K562 (cell line): ENCODE data around the gene VSTM2B. TPM values are rescaled to one million over a fixed set of nuclear protein-coding genes. Genes with fewer than 3 reads are reported as not detected.

Experiments
- ATAC-seq: fragments of 200-7000 bp; cut with Tn5 transposase; 3 replicates; pipeline ENCODE4 v1.9.1; 2020; ENCODE audit warnings: moderate library complexity
- BruUV-seq: library from RNA; stranded (reverse); fragments of 400-500 nt; replicated peaks from 2 replicates; lab custom pipeline; 2021; lab: Mats Ljungman, UMichigan
- CTCF ChIA-PET: fragments of 300-600 bp; formaldehyde crosslinking; extraction: SDS; loops from one replicate; lab custom pipeline; 2021; ENCODE audit warnings: low intra/inter-chr PET ratio; lab: Yijun Ruan, JAX
- POLR2A ChIA-PET: fragments of 300-600, 350-650 bp; sonication (Branson Sonifier 250); formaldehyde crosslinking; extraction: SDS; loops from one replicate; lab custom pipeline; 2021; ENCODE audit warnings: antibody characterized with exemption, inconsistent platforms; lab: Yijun Ruan, JAX
- DNase-seq, 4 experiments: peaks; one replicate each; pipeline versions ENCODE4 v3.0.0 to v3.0.0-alpha.2; 2011 to 2018; ENCODE audit warnings: low spot score in 3 of 4, mixed read lengths in 3 of 4; ENCODE audit errors: extremely low read depth in 1 of 4
- FAIRE-seq: peaks from 2 replicates; lab custom pipeline; 2011; peaks lifted over from hg19 to GRCh38; lab: Jason Lieb, UNC
- H2AFZ ChIP-seq: 2 replicates; pipeline ENCODE4 v1.6.0; 2011; ENCODE audit warnings: low read depth, low read length, control low read depth, inconsistent platforms
- H3K27ac ChIP-seq: fragments of 200-600 bp; 3 replicates; pipeline ENCODE4 v1.8.0; 2011; ENCODE audit warnings: low read depth, mild to moderate bottlenecking, control low read depth, inconsistent platforms, low read length, moderate library complexity, mixed read lengths; ENCODE audit errors: extremely low read depth
- H3K27me3 ChIP-seq, 2 experiments: fragments of 300-600 bp in 1 of 2; 2 replicates in 1 of 2; 3 replicates in 1 of 2; pipeline versions ENCODE4 v1.6.0 to v1.8.0; 2011; ENCODE audit warnings: inconsistent platforms in 2 of 2, low read length in 2 of 2, mild to moderate bottlenecking in 1 of 2, mixed read lengths in 1 of 2, moderate library complexity in 1 of 2; ENCODE audit not compliant: control insufficient read depth in 2 of 2, insufficient read depth in 2 of 2
- H3K36me3 ChIP-seq: fragments of 300-600 bp; 3 replicates; pipeline ENCODE4 v1.8.0; 2011; ENCODE audit warnings: mild to moderate bottlenecking, low read length, inconsistent platforms; ENCODE audit not compliant: control insufficient read depth, insufficient read depth
- H3K4me1 ChIP-seq, 2 experiments: fragments of 200-600 bp in 1 of 2; replicated peaks in 1 of 2; 2 replicates in 1 of 2; 3 replicates in 1 of 2; pipeline versions ENCODE4 v1.5.1 to v1.8.0; 2011; ENCODE audit warnings: inconsistent platforms in 2 of 2, low read length in 2 of 2, mild to moderate bottlenecking in 1 of 2, mixed read lengths in 1 of 2, moderate library complexity in 1 of 2; ENCODE audit not compliant: control insufficient read depth in 2 of 2, insufficient read depth in 2 of 2
- H3K4me2 ChIP-seq: 2 replicates; pipeline ENCODE4 v1.6.1; 2011; ENCODE audit warnings: low read length, control low read depth, inconsistent platforms, mixed read lengths; ENCODE audit not compliant: insufficient read depth
- H3K4me3 ChIP-seq: fragments of 200-600 bp; sonication (generic), shearing (Covaris generic); 2 replicates; pipeline ENCODE4 v1.5.1; 2016; ENCODE audit warnings: control low read depth, inconsistent platforms
- H3K79me2 ChIP-seq: fragments of 200-600 bp; 3 replicates; pipeline ENCODE4 v1.8.0; 2011; ENCODE audit warnings: low read length, inconsistent platforms; ENCODE audit not compliant: control insufficient read depth, insufficient read depth
- H3K9ac ChIP-seq, 2 experiments: 2 replicates each; pipeline versions ENCODE4 v1.6.0 to v1.6.1; 2011; ENCODE audit warnings: low read depth in 2 of 2, low read length in 2 of 2, control low read depth in 1 of 2, inconsistent platforms in 1 of 2, mild to moderate bottlenecking in 1 of 2, mixed read lengths in 1 of 2; ENCODE audit not compliant: insufficient read depth in 1 of 2
- H3K9me1 ChIP-seq: one replicate; pipeline ENCODE4 v1.6.0; 2011; ENCODE audit warnings: inconsistent platforms, mild to moderate bottlenecking, low read length, moderate library complexity; ENCODE audit not compliant: control insufficient read depth, insufficient read depth
- H3K9me3 ChIP-seq: replicated peaks from 2 replicates; pipeline ENCODE4 v1.5.1; 2011; ENCODE audit warnings: low read depth, low read length, inconsistent platforms; ENCODE audit not compliant: control insufficient read depth, insufficient read depth
- H4K20me1 ChIP-seq: replicated peaks from 2 replicates; pipeline ENCODE4 v1.6.1; 2011; ENCODE audit warnings: low read length, inconsistent platforms, mixed read lengths; ENCODE audit not compliant: control insufficient read depth, insufficient read depth
- BCL6 ChIP-seq: fragments of 250-450 bp; sonication (Bioruptor Pico); IDR thresholded peaks from 2 replicates; pipeline ENCODE4 v1.4.0; 2020
- ELF2 ChIP-seq: fragments of 250-450 bp; sonication (Bioruptor Pico); IDR thresholded peaks from 2 replicates; pipeline ENCODE4 v1.5.0; 2021; ENCODE audit warnings: mild to moderate bottlenecking
- ETV5 ChIP-seq: sonication (generic); formaldehyde crosslinking; IDR thresholded peaks from 2 replicates; pipeline ENCODE4 v1.4.0; 2020; ENCODE audit warnings: low read depth, mild to moderate bottlenecking, missing genetic modification reagents
- JUNB ChIP-seq: fragments of 450-650 bp; formaldehyde crosslinking; conservative IDR thresholded peaks from 2 replicates; pipeline ENCODE4 v1.4.0; 2020; ENCODE audit warnings: mild to moderate bottlenecking
- MYBL2 ChIP-seq, 2 experiments: fragments of 450-650 bp in 1 of 2; sonication (generic) in 1 of 2; formaldehyde crosslinking in 1 of 2; IDR thresholded peaks; 2 replicates each; pipeline versions ENCODE4 v1.6.1 to v1.8.1; 2017 to 2022; ENCODE audit warnings: borderline replicate concordance in 1 of 2, inconsistent platforms in 1 of 2, low read depth in 1 of 2, mild to moderate bottlenecking in 1 of 2, missing genetic modification reagents in 1 of 2, moderate library complexity in 1 of 2
- PRMT5 ChIP-seq: sonication (generic); formaldehyde crosslinking; IDR thresholded peaks from 2 replicates; pipeline ENCODE4 v1.5.0; 2020; ENCODE audit warnings: missing genetic modification reagents
- RBFOX2 ChIP-seq: fragments of 200-400 bp; formaldehyde crosslinking; IDR thresholded peaks from 2 replicates; pipeline ENCODE4 v1.6.1; 2017; ENCODE audit warnings: low read depth, mild to moderate bottlenecking, low read length, moderate library complexity
- RCOR1 ChIP-seq, 2 experiments: IDR thresholded peaks; 2 replicates each; pipeline ENCODE4 v1.6.1; 2012; ENCODE audit warnings: low read depth in 2 of 2, low read length in 2 of 2, borderline replicate concordance in 1 of 2, improper control_type of control experiment in 1 of 2
- TAF1 ChIP-seq: IDR thresholded peaks from 2 replicates; pipeline ENCODE4 v1.6.1; 2011; ENCODE audit warnings: mild to moderate bottlenecking, low read length, moderate library complexity; ENCODE audit not compliant: insufficient read depth, control insufficient read depth, severe bottlenecking; ENCODE audit errors: extremely low read depth
- TCF7 ChIP-seq: sonication (generic); IDR thresholded peaks from 2 replicates; pipeline ENCODE4 v1.6.1; 2016; ENCODE audit warnings: antibody characterized with exemption, borderline replicate concordance
- ZNF316 ChIP-seq: fragments of 450-650 bp; IDR thresholded peaks from 2 replicates; pipeline ENCODE4 v1.6.1; 2016
- WGBS: fragments of 100-300 bp; shearing (Covaris generic); methylation state at CpG from one replicate; pipeline ENCODE4 v1.1.6; 2016; ENCODE audit warnings: low coverage, mixed read lengths; ENCODE audit not compliant: insufficient coverage; ENCODE audit errors: missing lambda C conversion rate; 5-methylcytosine and 5-hydroxymethylcytosine counted together
- in situ Hi-C: fragments of 300-500 bp; cut with MboI; formaldehyde crosslinking; loops from 4 replicates; pipeline ENCODE4 v1.15.0; 2018; ENCODE audit warnings: inconsistent platforms, mixed read lengths
- intact Hi-C: fragments of 100-400 bp; cut with micrococcal nuclease; formaldehyde crosslinking; loops from 2 replicates; pipeline ENCODE4 v1.14.2; 2022
- polyA plus RNA-seq, 8 experiments: library from polyadenylated mRNA; depleted of rRNA in 4 of 8; stranded (reverse) in 5 of 8; unstranded in 3 of 8; fragments of >200 nt; fragmentation: Nextera tagmentation in 2 of 8; fragmentation: Illumina TruSeq in 1 of 8; extraction: Ambion mirVana in 2 of 8; extraction: Trizol in 1 of 8; gene quantifications; 2 replicates each; pipeline versions ENCODE4 v1.2.1 to v1.2.3, GENCODE V29; 2011 to 2014; ENCODE audit warnings: inconsistent platforms in 1 of 8, missing spikeins in 1 of 8
- total RNA-seq, 7 experiments: library from RNA; depleted of rRNA in 6 of 7; stranded (reverse); fragments of >200 nt in 6 of 7; fragmentation: Illumina TruSeq in 2 of 7; extraction: Trizol in 2 of 7; gene quantifications; 2 replicates each; pipeline versions ENCODE4 v1.2.1 to v1.2.3, GENCODE V29; 2011 to 2021; ENCODE audit warnings: low replicate concordance in 1 of 7
- TF ChIP-seq, protein P1 (sequence below): IDR thresholded peaks from 2 replicates; pipeline ENCODE4 v1.6.1; 2014; ENCODE audit warnings: antibody characterized with exemption
- TF ChIP-seq, protein P2 (sequence below): fragments of 450-650 bp; IDR thresholded peaks from 2 replicates; pipeline ENCODE4 v1.6.1; 2017; ENCODE audit warnings: mild to moderate bottlenecking, moderate library complexity
- TF ChIP-seq, protein P3 (sequence below): sonication (generic); formaldehyde crosslinking; IDR thresholded peaks from 2 replicates; pipeline ENCODE4 v1.8.0; 2023; ENCODE audit warnings: missing genetic modification reagents, mild to moderate bottlenecking, borderline replicate concordance
- TF ChIP-seq, protein P4 (sequence below): fragments of 250-450 bp; sonication (Bioruptor Pico); IDR thresholded peaks from 2 replicates; pipeline ENCODE4 v1.9.0; 2021; ENCODE audit warnings: mild to moderate bottlenecking

VSTM2B gene
- total and polyA plus RNA-seq, 9 of the 15 experiments (the other 6 are each of a cell fraction or from before 2014, with no cell fraction given) = not detected

GRCh38 chr19:29537181-29537580 is 11.4 kb downstream of the VSTM2B start:
- no peaks in the 10 kb centered on the region for H3K9me1 ChIP-seq
- no peak overlapping the region for H2AFZ ChIP-seq
- POLR2A ChIA-PET = interaction anchor here (0.7 to 1.4 kb wide), 2 partner anchors 11 to 130 kb away, joined by 3 to 4 read pairs; no protein-coding TSS in a partner anchor
- H3K9me3 ChIP-seq = no peaks in the 10 kb centered on the region
- FAIRE-seq (no peak), ATAC-seq (no peak), DNase-seq (no peak)
- intact Hi-C loops = no loop called here
- peaks cover 8 to 33% of the 10 kb centered on the region in 2 experiments; a peak in 3 of 5 replicates for H3K27me3 ChIP-seq
- 0% methylated on average over 7 of the region's 7 CpGs for WGBS
- H3K9ac ChIP-seq = no peak overlapping the region
- no peaks in the 10 kb centered on the region for H3K4me1 ChIP-seq
- H3K4me2 ChIP-seq = no peak overlapping the region
- H3K36me3 ChIP-seq = no peaks in the 10 kb centered on the region
- BruUV-seq = no TSS peak
- H3K4me3 ChIP-seq = no peak overlapping the region
- in situ Hi-C loops = no loop called here
- no peak overlapping the region for H3K27ac ChIP-seq
- H4K20me1 ChIP-seq = no peaks in the 10 kb centered on the region
- H3K79me2 ChIP-seq = no peaks in the 10 kb centered on the region
- CTCF ChIA-PET = no interaction called here
- TF ChIP-seq ZNF316 (no peak), JUNB (CRISPR knock-in tag) (no peak), RBFOX2 (no peak), TAF1 (no peak), PRMT5 (no peak), BCL6 (CRISPR knock-in tag) (no peak), MYBL2 (IDR thresholded peaks at IDR 0.05; ENCODE audit: low read depth) (no peak), MYBL2 (CRISPR knock-in tag; IDR thresholded peaks at IDR 0.05; ENCODE audit: borderline replicate concordance) (no peak), ELF2 (CRISPR knock-in tag) (no peak), ETV5 (CRISPR knock-in tag) (no peak), RCOR1 (IDR thresholded peaks at IDR 0.05; ENCODE audit: borderline replicate concordance in 1 of 2, low read depth in 2 of 2, low read length in 2 of 2) (no peak), TCF7 (no peak)
- TF ChIP-seq, protein P1, sequence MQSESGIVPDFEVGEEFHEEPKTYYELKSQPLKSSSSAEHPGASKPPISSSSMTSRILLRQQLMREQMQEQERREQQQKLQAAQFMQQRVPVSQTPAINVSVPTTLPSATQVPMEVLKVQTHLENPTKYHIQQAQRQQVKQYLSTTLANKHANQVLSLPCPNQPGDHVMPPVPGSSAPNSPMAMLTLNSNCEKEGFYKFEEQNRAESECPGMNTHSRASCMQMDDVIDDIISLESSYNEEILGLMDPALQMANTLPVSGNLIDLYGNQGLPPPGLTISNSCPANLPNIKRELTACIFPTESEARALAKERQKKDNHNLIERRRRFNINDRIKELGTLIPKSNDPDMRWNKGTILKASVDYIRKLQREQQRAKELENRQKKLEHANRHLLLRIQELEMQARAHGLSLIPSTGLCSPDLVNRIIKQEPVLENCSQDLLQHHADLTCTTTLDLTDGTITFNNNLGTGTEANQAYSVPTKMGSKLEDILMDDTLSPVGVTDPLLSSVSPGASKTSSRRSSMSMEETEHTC = no peak
- TF ChIP-seq, protein P2, sequence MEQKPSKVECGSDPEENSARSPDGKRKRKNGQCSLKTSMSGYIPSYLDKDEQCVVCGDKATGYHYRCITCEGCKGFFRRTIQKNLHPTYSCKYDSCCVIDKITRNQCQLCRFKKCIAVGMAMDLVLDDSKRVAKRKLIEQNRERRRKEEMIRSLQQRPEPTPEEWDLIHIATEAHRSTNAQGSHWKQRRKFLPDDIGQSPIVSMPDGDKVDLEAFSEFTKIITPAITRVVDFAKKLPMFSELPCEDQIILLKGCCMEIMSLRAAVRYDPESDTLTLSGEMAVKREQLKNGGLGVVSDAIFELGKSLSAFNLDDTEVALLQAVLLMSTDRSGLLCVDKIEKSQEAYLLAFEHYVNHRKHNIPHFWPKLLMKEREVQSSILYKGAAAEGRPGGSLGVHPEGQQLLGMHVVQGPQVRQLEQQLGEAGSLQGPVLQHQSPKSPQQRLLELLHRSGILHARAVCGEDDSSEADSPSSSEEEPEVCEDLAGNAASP = no peak
- TF ChIP-seq, protein P3, sequence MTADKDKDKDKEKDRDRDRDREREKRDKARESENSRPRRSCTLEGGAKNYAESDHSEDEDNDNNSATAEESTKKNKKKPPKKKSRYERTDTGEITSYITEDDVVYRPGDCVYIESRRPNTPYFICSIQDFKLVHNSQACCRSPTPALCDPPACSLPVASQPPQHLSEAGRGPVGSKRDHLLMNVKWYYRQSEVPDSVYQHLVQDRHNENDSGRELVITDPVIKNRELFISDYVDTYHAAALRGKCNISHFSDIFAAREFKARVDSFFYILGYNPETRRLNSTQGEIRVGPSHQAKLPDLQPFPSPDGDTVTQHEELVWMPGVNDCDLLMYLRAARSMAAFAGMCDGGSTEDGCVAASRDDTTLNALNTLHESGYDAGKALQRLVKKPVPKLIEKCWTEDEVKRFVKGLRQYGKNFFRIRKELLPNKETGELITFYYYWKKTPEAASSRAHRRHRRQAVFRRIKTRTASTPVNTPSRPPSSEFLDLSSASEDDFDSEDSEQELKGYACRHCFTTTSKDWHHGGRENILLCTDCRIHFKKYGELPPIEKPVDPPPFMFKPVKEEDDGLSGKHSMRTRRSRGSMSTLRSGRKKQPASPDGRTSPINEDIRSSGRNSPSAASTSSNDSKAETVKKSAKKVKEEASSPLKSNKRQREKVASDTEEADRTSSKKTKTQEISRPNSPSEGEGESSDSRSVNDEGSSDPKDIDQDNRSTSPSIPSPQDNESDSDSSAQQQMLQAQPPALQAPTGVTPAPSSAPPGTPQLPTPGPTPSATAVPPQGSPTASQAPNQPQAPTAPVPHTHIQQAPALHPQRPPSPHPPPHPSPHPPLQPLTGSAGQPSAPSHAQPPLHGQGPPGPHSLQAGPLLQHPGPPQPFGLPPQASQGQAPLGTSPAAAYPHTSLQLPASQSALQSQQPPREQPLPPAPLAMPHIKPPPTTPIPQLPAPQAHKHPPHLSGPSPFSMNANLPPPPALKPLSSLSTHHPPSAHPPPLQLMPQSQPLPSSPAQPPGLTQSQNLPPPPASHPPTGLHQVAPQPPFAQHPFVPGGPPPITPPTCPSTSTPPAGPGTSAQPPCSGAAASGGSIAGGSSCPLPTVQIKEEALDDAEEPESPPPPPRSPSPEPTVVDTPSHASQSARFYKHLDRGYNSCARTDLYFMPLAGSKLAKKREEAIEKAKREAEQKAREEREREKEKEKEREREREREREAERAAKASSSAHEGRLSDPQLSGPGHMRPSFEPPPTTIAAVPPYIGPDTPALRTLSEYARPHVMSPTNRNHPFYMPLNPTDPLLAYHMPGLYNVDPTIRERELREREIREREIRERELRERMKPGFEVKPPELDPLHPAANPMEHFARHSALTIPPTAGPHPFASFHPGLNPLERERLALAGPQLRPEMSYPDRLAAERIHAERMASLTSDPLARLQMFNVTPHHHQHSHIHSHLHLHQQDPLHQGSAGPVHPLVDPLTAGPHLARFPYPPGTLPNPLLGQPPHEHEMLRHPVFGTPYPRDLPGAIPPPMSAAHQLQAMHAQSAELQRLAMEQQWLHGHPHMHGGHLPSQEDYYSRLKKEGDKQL (CRISPR knock-in tag) = no peak
- TF ChIP-seq, protein P4, sequence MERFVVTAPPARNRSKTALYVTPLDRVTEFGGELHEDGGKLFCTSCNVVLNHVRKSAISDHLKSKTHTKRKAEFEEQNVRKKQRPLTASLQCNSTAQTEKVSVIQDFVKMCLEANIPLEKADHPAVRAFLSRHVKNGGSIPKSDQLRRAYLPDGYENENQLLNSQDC = no peak
